Neuronal stem cell (in vitro differentiated cells): ENCODE data around the gene RGL2.

Experiments used
- DNase-seq: peaks from one replicate; pipeline ENCODE4 v3.0.0-alpha.2; 2013; ENCODE audit warnings: low spot score
- H2AFZ ChIP-seq: one replicate; pipeline ENCODE4 v1.6.1; 2013; ENCODE audit warnings: mild to moderate bottlenecking, low read length, inconsistent platforms
- H2AK5ac ChIP-seq: 2 replicates; pipeline ENCODE4 v1.6.1; 2013; ENCODE audit warnings: low read depth, mild to moderate bottlenecking, inconsistent platforms, low read length, moderate library complexity, mixed read lengths
- H2BK120ac ChIP-seq: 2 replicates; pipeline ENCODE4 v1.6.1; 2013; ENCODE audit warnings: low read depth, mild to moderate bottlenecking, inconsistent platforms, low read length, moderate library complexity, mixed read lengths
- H2BK12ac ChIP-seq: one replicate; pipeline ENCODE4 v1.6.1; 2013; ENCODE audit warnings: low read length, inconsistent platforms
- H2BK15ac ChIP-seq: 2 replicates; pipeline ENCODE4 v1.6.1; 2013; ENCODE audit warnings: mild to moderate bottlenecking, low read length, inconsistent platforms, mixed read lengths
- H2BK5ac ChIP-seq: one replicate; pipeline ENCODE4 v1.6.1; 2013; ENCODE audit warnings: inconsistent platforms, mild to moderate bottlenecking, low read length, moderate library complexity
- H3K14ac ChIP-seq: one replicate; pipeline ENCODE4 v1.6.1; 2013; ENCODE audit warnings: low read length, inconsistent platforms
- H3K18ac ChIP-seq: 2 replicates; pipeline ENCODE4 v1.6.1; 2013; ENCODE audit warnings: low read length, inconsistent platforms
- H3K23ac ChIP-seq: 2 replicates; pipeline ENCODE4 v1.6.1; 2013; ENCODE audit warnings: low read depth, mild to moderate bottlenecking, mixed read lengths, low read length, inconsistent platforms; ENCODE audit not compliant: poor library complexity
- H3K27ac ChIP-seq: replicated peaks from 3 replicates; pipeline ENCODE4 v1.5.1; 2013; ENCODE audit warnings: low read length, inconsistent platforms
- H3K27me3 ChIP-seq, 3 experiments: 2 replicates each; pipeline ENCODE4 v1.6.1; 2013; ENCODE audit warnings: low read length in 3 of 3, mild to moderate bottlenecking in 2 of 3, inconsistent platforms in 1 of 3, low read depth in 1 of 3, mixed read lengths in 1 of 3, moderate library complexity in 1 of 3; ENCODE audit not compliant: control insufficient read depth in 3 of 3, insufficient read depth in 3 of 3
- H3K36me3 ChIP-seq, 2 donors: replicated peaks in 1 of 2; 2 replicates each; pipeline ENCODE4 v1.6.1; 2013; ENCODE audit warnings: low read length in 2 of 2; ENCODE audit not compliant: control insufficient read depth in 2 of 2, insufficient read depth in 2 of 2
- H3K4ac ChIP-seq: 2 replicates; pipeline ENCODE4 v1.6.1; 2013; ENCODE audit warnings: inconsistent platforms, mild to moderate bottlenecking, low read length, moderate library complexity
- H3K4me1 ChIP-seq, 2 donors: 1 replicate in 1 of 2; 2 replicates in 1 of 2; pipeline ENCODE4 v1.6.1; 2013; ENCODE audit warnings: low read length in 2 of 2, low read depth in 1 of 2; ENCODE audit not compliant: control insufficient read depth in 2 of 2, insufficient read depth in 1 of 2
- H3K4me2 ChIP-seq: one replicate; pipeline ENCODE4 v1.6.1; 2013; ENCODE audit warnings: mild to moderate bottlenecking, low read length, inconsistent platforms; ENCODE audit not compliant: insufficient read depth, poor library complexity, severe bottlenecking
- H3K4me3 ChIP-seq, 2 donors: 2 replicates each; pipeline ENCODE4 v1.5.1; 2013; ENCODE audit warnings: low read length in 2 of 2, mild to moderate bottlenecking in 2 of 2, inconsistent platforms in 1 of 2, moderate library complexity in 1 of 2
- H3K79me1 ChIP-seq: one replicate; pipeline ENCODE4 v1.6.1; 2013; ENCODE audit warnings: low read depth, mild to moderate bottlenecking, inconsistent platforms, low read length, moderate library complexity
- H3K9ac ChIP-seq: one replicate; pipeline ENCODE4 v1.6.1; 2013; ENCODE audit warnings: mild to moderate bottlenecking, low read depth, low read length, inconsistent platforms; ENCODE audit not compliant: poor library complexity
- H3K9me3 ChIP-seq, 2 donors: replicated peaks in 1 of 2; 2 replicates each; pipeline versions ENCODE3 to v1.6.1; 2013; ENCODE audit warnings: low read length in 2 of 2, mild to moderate bottlenecking in 2 of 2, inconsistent platforms in 1 of 2, low read depth in 1 of 2, mixed read lengths in 1 of 2, moderate library complexity in 1 of 2; ENCODE audit not compliant: control insufficient read depth in 2 of 2, insufficient read depth in 1 of 2
- H4K8ac ChIP-seq: one replicate; pipeline ENCODE4 v1.6.1; 2013; ENCODE audit warnings: low read depth, mild to moderate bottlenecking, inconsistent platforms, low read length, moderate library complexity
- H4K91ac ChIP-seq: one replicate; pipeline ENCODE4 v1.6.1; 2013; ENCODE audit warnings: low read length, low read depth, mild to moderate bottlenecking, inconsistent platforms; ENCODE audit not compliant: poor library complexity
- WGBS, 2 donors: extraction: QIAGEN DNeasy Blood & Tissue Kit; methylation state at CpG; one replicate each; pipeline ENCODE4 v1.1.7; 2013; ENCODE audit warnings: missing lambda C conversion rate in 2 of 2, mixed read lengths in 1 of 2; ENCODE audit not compliant: insufficient read length in 2 of 2, insufficient replicate concordance in 1 of 2; ENCODE audit errors: extremely low coverage in 2 of 2; 5-methylcytosine and 5-hydroxymethylcytosine counted together

Gene RGL2

DNA sequence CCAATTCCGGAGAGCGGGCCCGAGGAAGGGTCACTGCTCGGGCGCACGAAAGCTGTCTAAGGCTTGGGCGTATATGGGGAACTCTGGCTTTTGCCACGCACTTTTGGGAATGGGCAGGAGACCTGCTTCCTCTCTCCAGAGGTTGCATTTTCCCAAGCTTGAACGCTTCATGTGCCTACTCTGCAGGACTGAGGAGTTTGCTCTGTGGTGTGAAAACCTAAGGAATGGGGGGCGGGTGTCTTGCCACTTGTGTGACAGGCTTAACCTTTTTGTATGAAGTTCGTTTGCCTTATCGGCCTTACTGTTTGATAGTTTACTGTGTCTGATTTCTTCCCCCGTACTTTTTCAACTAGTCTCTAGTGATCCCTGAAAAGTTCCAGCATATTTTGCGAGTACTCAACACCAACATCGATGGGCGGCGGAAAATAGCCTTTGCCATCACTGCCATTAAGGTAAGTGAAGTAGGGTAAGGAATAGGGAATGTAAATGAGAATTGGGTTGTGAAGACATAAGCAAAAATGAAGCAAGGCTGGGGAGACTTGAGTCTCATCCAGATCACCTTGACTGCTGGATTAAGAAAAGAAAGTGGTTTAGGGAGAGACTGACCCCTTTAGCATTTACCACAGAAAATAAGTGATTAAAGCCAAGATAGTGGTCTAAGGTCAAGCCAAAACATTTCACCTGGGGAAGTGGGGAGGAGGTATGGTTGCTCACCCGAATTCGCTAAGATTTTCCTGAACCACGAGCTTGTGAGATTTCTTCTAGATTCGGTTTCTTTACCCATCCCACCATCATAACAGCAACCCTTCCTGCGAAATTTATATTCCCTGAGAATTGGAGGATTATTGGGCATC, 26.2 kb downstream of the RGL2 start:
- Histone ChIP-seq H2AFZ (peak overlapping the region; percentile 78), H2BK12ac (no peak overlapping the region), H3K4ac (no peak overlapping the region), H2BK120ac (no peak overlapping the region), H2BK5ac (no peak overlapping the region), H3K27ac (peak overlapping the region; percentile 79), H3K4me2 (peak overlapping the region; percentile 67), H3K27me3 (no peaks in the 10 kb centered on the region), H3K4me1 (peaks cover 18 to 25% of the 10 kb centered on the region in 2 donors), H3K9me3 (no peaks in the 10 kb centered on the region), H4K8ac (no peak overlapping the region), H2BK15ac (no peak overlapping the region), H2AK5ac (peak overlapping the region; percentile 70), H3K4me3 (peak overlapping the region; percentile 92 to 94), H4K91ac (no peak overlapping the region), H3K36me3 (peaks cover 34 to 74% of the 10 kb centered on the region in 2 donors), H3K23ac (peak overlapping the region; percentile 86), H3K9ac (peak overlapping the region; percentile 86), H3K14ac (no peak overlapping the region), H3K79me1 (peaks cover 8% of the 10 kb centered on the region), H3K18ac (peak overlapping the region; percentile 90)
- DNase-seq: no peak
- no CpG with 5 or more reads among the region's 22 CpGs for WGBS, 2 donors

DNA sequence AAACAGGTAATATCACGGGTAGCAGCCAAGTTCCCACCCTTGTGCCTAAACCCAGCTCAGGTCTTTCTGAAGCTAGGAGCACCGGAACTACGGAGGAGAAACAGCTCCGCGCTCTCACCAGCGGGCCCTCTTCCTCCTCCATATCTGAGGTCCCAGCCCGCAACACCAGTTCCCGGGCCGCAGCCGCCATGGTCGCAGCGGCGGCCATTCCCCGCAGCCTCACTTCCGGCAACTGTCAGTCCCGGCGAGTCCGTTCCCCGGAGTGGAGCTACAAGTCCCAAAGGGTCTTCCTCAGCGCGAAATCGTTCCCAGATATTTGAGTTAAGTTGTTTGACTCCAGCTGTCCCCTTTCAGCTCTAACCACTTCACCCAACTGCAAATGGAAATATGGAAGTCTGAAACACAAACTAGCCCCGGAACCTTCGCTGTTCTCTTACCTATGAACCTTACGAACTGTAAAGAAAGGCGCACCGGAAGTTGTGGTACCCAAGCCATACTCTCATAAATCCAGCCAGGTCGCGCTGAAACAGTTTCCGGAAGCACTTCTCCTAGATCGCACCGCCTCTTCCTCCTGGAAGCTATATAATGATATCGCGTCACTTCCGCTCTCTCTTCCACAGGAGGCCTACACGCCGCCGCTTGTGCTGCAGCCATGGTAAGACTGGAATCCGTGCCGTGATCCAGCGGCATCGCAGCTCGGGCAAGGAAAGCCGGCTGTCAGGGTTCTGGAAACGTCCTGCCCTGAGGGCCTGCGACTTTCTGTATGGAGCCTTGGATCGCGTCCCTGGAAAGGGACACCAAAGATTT, 27.1 kb downstream of the RGL2 start, which contains the start of the genes RPS18 and VPS52:
Gene RPS18, plus strand, starts transcription at position 608 of the 807 bp plus-strand sequence. Its CDS starts 45 bp downstream, at position 653.
Gene VPS52, minus strand, starts transcription at position 409 of the 807 bp plus-strand sequence. Its CDS starts 201 bp downstream, at position 208.
- H2BK5ac ChIP-seq: no peak within 1 kb of the TSS
- peaks cover 41 to 80% of the 10 kb centered on the region in 2 donors for H3K36me3 ChIP-seq
- H3K4me1 ChIP-seq: peaks cover 18 to 25% of the 10 kb centered on the region in 2 donors
- no peak within 1 kb of the TSS for H2BK120ac ChIP-seq
- peak within 1 kb of the TSS; percentile 91 for H3K9ac ChIP-seq
- no peaks in the 10 kb centered on the region for H3K9me3 ChIP-seq
- no peak within 1 kb of the TSS for H4K8ac ChIP-seq
- H3K18ac ChIP-seq: peak within 1 kb of the TSS; percentile 98
- peak within 1 kb of the TSS; percentile 89 for H3K23ac ChIP-seq
- peaks cover 8% of the 10 kb centered on the region for H3K79me1 ChIP-seq
- peak within 1 kb of the TSS; percentile 70 for H2AK5ac ChIP-seq
- H3K14ac ChIP-seq: no peak within 1 kb of the TSS
- no peak within 1 kb of the TSS for H2BK15ac ChIP-seq
- peak; percentile 99 for DNase-seq
- H3K4me2 ChIP-seq: peak within 1 kb of the TSS; percentile 67
- no peaks in the 10 kb centered on the region for H3K27me3 ChIP-seq
- WGBS, 2 donors: no CpG with 5 or more reads among the region's 48 CpGs
- H2AFZ ChIP-seq: peak within 1 kb of the TSS; percentile 97
- peak within 1 kb of the TSS; percentile 92 to 94 for H3K4me3 ChIP-seq
- H4K91ac ChIP-seq: no peak within 1 kb of the TSS
- H3K27ac ChIP-seq: peak within 1 kb of the TSS; percentile 79
- no peak within 1 kb of the TSS for H3K4ac ChIP-seq
- H2BK12ac ChIP-seq: no peak within 1 kb of the TSS

DNA sequence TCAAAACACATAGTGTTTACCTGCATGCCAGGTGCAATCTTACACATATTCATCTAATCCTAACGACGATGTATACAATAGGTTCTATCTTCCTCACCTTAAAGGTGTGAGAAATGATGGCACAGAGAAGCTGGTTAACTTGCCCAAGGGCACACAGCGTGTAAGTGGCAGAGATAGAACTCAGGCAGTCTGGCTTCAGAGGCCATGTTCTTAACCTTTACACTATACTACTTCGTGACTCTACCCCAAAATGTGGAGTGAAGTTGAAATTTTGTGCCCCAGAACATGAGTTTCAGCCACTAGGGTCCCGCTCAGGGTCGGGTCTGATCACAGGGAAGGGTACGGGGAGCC, 27.6 kb downstream of the RGL2 start:
- no peak overlapping the region for H4K91ac ChIP-seq
- H2AFZ ChIP-seq: peak overlapping the region; percentile 97
- no peak overlapping the region for H2BK12ac ChIP-seq
- WGBS, 2 donors: no CpG with 5 or more reads among the region's 7 CpGs
- peaks cover 16 to 23% of the 10 kb centered on the region in 2 donors for H3K4me1 ChIP-seq
- no peak for DNase-seq
- H3K23ac ChIP-seq: peak overlapping the region; percentile 89
- H3K4me3 ChIP-seq: peak overlapping the region; percentile 83 to 94
- peak overlapping the region; percentile 60 for H3K4me2 ChIP-seq
- peaks cover 42 to 80% of the 10 kb centered on the region in 2 donors for H3K36me3 ChIP-seq
- no peak overlapping the region for H2BK120ac ChIP-seq
- H3K79me1 ChIP-seq: peaks cover 8% of the 10 kb centered on the region
- H4K8ac ChIP-seq: no peak overlapping the region
- no peak overlapping the region for H2BK15ac ChIP-seq
- no peak overlapping the region for H3K14ac ChIP-seq
- H3K9me3 ChIP-seq: no peaks in the 10 kb centered on the region
- H2AK5ac ChIP-seq: no peak overlapping the region
- peak overlapping the region; percentile 98 for H3K18ac ChIP-seq
- H3K27me3 ChIP-seq: no peaks in the 10 kb centered on the region
- H2BK5ac ChIP-seq: no peak overlapping the region
- peak overlapping the region; percentile 91 for H3K9ac ChIP-seq
- H3K4ac ChIP-seq: no peak overlapping the region
- H3K27ac ChIP-seq: peak overlapping the region; percentile 63
